HG02973 (cell line): Measurements from ENCODE around the gene SFMBT2.
"Not testable (repeated sequence)": the region's sequence is repeated elsewhere in the genome, so short reads cannot be mapped to it uniquely, and the experiment has no call there.

Experiments
- ATAC-seq: cut with Tn5 transposase; IDR thresholded peaks from one replicate; pipeline ENCODE4 v1.9.1; 2021; ENCODE audit warnings: moderate library complexity; ENCODE audit not compliant: unreplicated experiment

SFMBT2 gene

DNA sequence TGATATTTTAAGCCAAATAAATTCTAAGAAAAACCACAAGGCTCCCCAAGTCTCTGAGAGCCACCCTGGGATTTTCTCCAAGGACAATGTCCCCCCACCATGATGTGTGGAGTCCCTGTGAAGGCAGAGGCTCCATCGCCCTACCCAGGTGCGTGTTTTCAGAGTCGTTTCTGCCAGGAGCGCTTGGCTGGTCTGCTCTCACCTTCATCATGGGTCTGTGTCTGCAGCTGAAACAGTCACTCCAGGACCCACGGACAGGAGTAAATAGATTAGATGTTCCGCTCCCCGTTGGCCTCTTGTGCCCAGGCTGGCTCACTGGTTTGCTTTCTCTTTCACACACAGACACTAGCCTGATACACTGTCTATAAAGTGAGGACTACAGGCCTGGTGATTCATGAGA is 217.5 kb downstream of the SFMBT2 start:
- ATAC-seq: no peak

- ATAC-seq: no peak
These were observed 217.9 kb downstream of the SFMBT2 start for GRCh38 chr10:7192831-7193361.

DNA sequence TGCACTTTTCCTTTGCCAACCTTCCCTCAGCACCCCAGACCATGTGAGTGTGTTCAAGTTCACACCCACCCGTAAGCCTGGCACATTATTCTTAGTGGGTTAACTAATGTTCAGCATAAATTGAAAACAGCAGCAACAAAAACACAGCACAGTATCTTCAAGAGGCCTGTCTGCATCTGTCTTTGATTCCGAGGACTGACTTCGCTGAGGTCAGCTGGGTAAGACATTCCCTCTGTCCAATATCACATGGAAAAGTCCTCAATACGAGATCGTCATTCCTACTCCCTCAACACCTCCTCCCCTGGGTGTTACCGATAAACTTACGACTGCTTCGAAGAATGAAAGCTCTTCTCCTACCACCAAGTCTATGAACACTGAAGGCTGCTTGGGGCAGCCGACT is 218.8 kb downstream of the SFMBT2 start:
- no peak for ATAC-seq

DNA sequence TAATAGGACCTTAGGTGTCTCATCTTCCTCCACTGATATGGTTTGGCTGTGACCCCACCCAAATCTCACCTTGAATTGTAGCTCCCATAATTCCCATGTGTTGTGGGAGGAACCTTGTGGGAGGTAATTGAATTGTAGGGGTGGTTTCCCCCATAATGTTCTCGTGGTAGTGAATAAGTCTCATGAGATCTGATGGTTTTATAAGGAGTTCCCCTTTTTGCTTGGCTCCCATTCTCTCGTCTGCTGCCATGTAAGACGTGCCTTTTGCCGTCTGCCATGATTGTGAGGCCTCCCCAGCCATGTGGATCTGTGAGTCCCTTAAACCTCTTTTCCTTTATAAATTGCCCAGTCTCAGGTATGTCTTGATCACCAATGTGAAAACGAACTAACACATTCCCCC is 220.1 kb downstream of the SFMBT2 start:
- ATAC-seq: not testable (repeated sequence)

- no peak for ATAC-seq
These were observed 220.9 kb downstream of the SFMBT2 start for GRCh38 chr10:7189909-7190308.

- no peak for ATAC-seq
These were observed 222.3 kb downstream of the SFMBT2 start for GRCh38 chr10:7188456-7189050.

DNA sequence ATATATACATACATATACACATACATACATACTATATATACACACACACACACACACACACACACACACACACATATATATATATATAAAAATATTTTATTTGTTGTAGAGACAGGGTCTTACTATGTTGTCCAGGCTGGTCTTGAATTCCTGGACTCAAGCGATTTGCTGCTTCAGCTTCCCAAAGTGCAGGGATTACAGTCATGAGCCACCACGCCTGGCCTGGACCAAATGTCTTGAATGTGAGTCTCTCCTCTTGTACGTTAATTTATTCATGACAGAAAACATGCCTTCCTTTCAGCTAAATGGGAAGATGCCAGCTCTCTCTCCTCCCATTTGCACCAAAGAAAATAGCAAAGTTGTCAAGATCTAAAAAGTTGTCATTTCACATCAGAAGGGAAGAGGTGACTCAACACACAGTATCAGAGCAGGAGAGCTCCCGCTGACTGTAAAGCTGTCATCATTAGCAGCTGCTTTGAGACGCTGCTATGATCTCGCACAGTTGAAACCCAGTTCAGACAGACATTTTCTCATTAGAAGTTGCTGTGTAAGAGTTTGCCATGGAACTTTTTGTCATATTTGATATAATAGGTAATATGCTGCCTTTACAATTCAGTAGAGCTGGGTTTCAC is 224.3 kb downstream of the SFMBT2 start:
- no peak for ATAC-seq

DNA sequence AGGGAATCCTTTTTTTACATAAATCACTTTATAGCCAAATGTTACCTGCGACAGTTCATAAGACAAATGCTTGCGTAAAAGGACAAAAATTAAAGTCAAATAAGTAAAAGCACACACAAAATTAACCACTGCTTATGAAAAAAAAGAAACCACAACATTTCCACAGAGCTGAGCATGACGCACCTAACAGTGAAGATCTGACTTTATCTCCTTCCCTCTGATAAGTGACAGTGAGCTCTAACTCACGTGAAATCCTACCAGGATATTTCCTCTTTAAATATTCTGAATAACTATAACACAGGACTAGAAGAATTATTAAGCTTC is 225.5 kb downstream of the SFMBT2 start:
- no peak for ATAC-seq

- no peak for ATAC-seq
These were observed 226.0 kb downstream of the SFMBT2 start for GRCh38 chr10:7184660-7185366.

DNA sequence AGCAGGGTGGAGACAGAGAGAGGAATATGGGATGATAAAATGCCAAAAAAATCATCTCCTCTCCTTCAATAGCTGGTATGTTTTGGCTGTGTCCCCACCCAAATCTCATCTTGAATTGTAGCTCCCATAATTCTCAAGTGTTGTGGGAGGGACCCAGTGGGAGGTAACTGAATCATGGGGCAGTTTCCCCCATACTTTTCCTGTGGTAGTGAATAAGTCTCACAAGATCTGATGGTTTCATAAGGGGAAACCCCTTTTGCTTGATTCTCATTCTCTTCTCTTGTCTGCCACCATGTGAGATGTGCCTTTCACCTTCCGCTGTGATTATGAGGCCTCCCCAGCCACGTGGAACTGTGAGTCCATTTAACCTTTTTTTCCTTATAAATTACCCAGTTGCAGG is 226.7 kb downstream of the SFMBT2 start:
- not testable (repeated sequence) for ATAC-seq

DNA sequence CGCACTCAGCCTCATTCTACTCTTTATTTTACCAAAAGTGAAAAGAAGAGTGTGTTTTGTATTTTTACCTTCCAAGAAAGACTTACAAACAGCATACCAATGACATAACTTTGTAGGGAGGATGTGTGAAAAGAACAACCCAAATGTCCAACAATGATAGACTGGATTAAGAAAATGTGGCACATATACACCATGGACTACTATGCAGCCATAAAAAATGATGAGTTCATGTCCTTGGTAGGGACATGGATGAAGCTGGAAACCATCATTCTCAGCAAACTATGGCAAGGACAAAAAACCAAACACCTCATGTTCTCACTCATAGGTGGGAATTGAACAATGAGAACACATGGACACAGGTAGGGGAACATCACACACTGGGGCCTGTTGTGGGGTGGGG is 228.5 kb downstream of the SFMBT2 start:
- not testable (repeated sequence) for ATAC-seq

DNA sequence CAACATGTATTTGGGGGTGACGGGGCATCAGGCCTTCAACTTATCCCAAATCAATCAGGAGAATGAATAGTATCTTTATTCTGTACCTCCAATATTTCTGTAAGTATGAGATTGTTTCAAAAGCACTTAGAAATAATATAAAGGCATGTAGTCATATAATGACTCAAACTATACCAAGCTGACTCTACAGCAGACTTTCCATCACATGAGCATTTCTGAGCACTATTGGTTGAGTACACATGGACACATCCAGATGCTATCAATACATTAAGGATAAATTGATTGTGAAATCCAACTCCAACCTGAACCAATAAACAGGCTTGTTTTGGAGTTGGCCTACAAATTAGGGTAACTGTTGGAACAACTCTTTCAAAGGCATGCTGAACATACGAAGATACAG is 229.4 kb downstream of the SFMBT2 start:
- ATAC-seq: no peak

GRCh38 chr10:7179536-7179935 is 231.3 kb downstream of the SFMBT2 start:
- ATAC-seq: no peak

- no peak for ATAC-seq
These were observed 236.9 kb downstream of the SFMBT2 start for GRCh38 chr10:7173948-7174347.

DNA sequence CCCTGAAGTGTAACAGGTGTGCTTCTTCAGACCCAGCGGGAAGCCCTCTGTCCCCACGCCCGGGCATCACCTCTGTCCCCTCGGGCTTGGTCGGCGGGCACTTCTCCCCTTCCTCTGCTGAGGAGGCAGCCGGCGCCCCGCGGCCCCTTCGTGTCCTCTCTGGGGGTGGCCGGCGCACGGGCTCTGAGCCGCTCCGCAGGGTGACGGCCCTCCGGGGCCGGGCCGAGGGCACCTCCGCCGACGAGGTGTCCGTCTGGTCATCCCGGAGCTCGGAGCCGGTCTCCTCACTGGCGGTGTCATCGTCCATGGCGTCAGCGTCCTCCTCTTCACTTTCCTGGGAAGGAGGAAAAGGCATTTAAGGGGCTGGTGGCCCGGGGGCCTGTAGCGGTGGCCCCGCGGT is 239.0 kb downstream of the SFMBT2 start:
- ATAC-seq: no peak

DNA sequence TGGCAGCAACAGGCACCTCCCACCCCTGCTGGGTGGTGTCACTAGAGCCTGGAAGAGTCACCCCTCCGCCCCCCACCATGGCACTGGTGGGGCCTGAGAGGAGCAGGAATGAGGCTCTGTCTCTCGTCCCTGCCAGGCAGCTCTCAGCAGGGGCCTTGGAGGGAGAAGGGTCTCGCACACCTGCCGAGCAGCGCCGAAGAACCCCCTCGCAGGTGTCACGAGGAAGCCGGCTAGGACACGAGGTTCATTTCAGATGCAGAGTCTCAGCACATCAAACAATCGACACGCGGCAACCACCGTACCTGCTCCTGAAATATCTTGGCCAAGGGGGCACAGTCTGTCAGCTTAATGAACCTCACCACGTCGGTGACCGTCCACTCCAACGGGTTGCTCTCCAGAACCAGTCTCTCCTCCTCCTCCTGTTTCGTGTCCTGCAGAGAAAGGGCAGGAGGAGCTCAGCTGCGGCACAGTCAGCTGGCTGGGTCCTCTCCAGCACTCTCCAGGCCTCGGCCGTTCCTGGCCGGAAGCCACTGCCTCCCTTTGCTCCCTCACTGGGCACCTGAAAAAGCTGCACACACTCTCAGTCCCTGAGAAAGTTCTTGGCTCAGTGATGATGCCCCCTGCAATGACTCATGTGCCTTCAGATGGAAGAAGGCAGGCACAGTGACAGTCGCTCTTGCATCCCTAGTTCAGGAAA is 240.1 kb downstream of the SFMBT2 start:
- ATAC-seq: no peak

- no peak for ATAC-seq
These were observed 242.4 kb downstream of the SFMBT2 start for GRCh38 chr10:7168414-7168813.

- no peak for ATAC-seq
These were observed 245.2 kb downstream of the SFMBT2 start for GRCh38 chr10:7165500-7166177.

DNA sequence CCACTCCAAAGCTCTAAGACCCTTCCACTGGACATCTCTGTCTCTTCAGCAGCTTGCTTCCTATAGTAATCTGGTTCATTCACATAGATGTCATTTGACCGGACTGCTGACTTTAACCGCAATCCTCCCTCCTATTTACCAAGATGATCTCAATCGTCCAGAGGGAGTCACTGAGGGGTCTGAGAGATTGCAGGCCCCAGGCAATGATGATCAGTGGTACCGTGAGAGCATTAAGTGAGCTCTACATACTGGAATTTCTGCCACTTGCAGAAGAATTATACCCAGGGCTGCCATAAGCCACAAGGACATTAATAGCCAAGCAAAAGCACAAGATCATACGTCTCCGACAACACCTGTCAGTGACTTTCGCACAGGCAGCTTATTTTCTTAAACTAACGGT is 245.9 kb downstream of the SFMBT2 start:
- no peak for ATAC-seq

DNA sequence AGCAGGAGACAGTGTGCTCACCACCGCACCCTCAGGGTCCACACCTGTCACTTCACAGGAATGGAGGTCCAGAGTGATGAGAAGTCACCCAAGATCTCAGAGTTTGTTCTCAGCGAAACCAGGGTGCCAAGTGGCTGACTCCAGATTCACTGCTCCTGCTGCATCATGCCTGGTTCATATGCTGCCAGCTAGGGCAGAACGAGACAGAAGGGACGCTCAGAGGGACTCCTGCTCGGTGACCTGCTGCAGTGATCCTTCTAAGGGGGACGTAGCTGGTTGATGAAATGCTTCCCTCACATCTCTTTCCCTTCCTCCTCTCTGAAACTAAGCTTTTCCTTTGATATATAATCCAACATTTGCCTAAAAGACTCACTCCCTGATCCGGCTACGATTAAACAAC is 248.5 kb downstream of the SFMBT2 start:
- ATAC-seq: no peak
